ENCODE measurements around the gene ARHGEF7.

ARHGEF7 gene

GRCh38 chr13:111275995-111276618, 161.0 kb downstream of the ARHGEF7 start:
- peak; percentile 4 for DNase-seq (ENCODE audit: low spot score)

DNA sequence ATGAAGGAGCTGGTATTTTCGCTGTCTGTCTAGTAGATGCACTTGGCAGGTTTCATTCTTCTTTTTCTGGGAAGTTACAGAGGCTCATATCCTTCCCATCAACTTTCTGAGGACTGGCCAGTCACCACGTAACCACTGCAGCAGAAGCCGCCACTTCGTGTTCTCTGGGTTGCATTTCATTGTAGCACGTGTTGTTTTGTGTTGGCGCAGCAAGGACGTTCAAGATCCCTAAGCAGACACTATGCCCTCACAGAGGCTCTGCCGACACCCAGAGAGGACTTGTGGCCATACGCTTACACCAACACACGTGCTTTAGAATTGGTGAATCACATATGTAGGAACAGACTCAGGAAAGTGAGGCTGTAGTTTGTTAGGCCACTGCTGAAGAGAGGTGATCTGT, 163.1 kb downstream of the ARHGEF7 start:
- no peak for DNase-seq (ENCODE audit: low spot score)

GRCh38 chr13:111278743-111279652, 163.9 kb downstream of the ARHGEF7 start:
- DNase-seq (ENCODE audit: low spot score), result no peak

DNA sequence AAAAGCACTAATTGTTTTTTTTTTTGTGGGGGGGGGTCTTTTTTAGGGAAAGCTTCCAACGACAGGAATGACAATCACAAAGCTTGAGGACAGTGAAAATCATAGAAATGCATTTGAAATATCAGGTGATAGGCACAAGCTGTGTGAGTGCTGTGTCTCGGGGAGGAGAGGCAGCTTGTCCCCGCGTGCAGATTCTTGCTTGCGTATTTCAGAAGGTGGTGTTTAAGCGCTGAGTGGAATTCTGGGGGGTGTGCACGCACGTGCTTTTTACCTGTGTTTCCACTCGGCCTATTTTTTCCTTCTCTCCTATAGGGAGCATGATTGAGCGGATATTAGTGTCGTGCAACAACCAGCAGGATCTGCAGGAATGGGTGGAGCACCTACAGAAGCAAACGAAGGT, 165.1 kb downstream of the ARHGEF7 start:
- no peak for DNase-seq (ENCODE audit: low spot score)

DNA sequence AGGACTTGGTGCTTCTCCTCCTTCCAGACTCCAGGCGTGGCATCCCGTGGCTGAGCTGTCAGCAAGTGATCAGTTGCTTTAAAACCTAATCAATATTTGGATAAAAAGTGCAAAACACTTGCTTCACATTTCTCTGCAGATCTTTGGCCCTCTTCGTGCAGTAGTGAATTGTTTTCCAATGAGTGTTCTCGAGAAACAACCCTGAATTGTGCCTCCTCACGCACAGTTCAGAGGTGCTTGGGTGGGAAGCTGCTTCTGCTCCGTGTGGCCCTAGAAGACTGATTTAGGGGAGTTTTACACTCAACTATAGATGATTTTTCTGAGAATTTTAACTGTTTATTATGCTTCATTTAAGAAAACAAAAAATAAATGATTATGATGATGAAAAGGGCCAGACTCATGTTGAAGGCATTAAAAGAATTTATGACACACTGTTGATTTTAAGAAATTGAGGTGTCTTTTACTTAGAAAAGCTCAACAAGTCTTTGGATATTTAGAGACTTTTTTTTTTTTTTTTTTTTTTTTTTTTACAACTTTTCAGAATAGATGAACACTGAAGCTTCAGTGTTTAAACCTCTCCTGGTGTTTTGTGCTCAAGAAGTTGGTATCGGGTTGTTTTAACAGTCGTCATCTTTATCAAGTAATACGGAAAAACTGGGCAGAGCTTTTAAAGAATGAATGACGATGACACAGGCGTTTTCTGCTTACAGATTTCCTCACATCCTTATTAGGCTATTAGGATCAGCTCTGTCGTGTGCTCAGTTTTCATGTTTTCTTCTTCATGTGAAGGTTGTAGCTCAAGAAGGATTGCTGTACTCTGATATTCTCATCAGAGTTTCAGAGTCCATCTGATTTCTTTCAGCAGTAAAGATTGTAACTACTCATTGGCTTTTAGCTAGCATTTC, 165.8 kb downstream of the ARHGEF7 start:
- DNase-seq (ENCODE audit: low spot score), result no peak

DNA sequence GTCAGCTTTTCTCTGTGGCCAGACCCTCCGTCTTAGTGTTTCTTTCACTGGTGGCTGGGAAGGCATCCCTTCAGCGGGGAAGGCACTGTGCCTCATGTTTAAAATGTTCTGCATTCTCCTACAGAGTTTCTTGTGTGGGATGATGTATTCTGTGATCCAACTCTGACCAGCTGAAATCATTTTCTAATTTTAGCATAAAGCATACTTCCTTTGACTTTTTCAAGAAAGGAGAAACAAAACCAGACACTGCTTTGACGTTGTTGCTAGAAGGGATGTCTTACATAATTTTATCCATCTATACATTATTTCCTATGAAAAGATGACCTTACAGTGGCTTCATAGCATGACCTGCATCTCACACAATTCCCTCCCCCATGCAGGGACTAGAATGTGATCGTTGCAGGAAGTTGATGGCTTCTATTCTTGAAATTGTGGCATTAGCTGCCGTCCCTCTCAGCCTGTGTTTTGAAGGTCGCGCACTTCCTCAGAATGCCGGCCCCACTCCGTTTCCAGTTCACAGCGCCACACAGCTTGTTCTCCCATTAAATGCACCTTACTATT, 166.7 kb downstream of the ARHGEF7 start:
- no peak for DNase-seq (ENCODE audit: low spot score)

GRCh38 chr13:111282425-111282824, 167.3 kb downstream of the ARHGEF7 start:
- no peak for DNase-seq (ENCODE audit: low spot score)

GRCh38 chr13:111282997-111283396, 167.9 kb downstream of the ARHGEF7 start:
- no peak for DNase-seq (ENCODE audit: low spot score)

DNA sequence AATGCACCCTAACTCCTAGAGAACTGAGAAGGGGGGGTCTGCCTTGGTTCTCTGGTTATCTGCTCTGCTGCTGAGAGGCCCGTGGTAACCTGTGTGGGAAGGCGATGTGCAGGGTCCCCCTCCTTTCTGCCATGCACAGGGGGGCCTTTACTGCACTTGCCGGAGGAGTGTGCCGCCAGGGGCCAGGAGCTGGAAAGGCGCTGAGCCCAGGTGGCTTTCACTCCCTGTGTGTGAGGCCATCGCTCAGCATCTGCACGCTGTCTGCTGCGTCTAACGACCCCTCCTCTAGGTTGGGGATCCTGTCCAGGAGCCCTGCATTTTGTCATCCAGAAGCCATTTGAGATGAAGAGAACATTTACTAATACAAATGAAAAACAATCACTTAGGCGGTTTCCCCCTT, 168.3 kb downstream of the ARHGEF7 start:
- DNase-seq (ENCODE audit: low spot score), result no peak

DNA sequence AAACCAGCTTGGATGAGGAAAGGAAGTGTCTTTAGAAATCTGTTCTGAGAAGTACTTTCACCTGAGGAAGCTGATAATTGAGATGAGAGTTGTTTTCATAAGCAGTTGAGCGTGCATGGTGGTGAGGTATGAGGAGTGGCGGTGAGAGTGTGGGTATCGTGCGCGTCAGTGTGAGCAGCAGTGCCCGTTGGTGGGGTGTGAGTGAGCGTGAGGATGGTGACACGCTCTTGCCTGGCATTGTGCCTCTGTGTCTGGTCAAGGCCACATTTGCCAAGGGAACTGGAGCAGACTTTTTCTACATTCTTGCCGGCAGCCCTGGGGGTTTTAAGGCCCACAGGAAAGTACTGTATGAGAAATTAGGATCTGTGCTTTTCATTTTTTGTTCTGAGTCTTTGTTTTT, 168.9 kb downstream of the ARHGEF7 start:
- no peak for DNase-seq (ENCODE audit: low spot score)

- DNase-seq (ENCODE audit: low spot score), result no peak
Observed at GRCh38 chr13:111284565-111284964, 169.5 kb downstream of the ARHGEF7 start.

DNA sequence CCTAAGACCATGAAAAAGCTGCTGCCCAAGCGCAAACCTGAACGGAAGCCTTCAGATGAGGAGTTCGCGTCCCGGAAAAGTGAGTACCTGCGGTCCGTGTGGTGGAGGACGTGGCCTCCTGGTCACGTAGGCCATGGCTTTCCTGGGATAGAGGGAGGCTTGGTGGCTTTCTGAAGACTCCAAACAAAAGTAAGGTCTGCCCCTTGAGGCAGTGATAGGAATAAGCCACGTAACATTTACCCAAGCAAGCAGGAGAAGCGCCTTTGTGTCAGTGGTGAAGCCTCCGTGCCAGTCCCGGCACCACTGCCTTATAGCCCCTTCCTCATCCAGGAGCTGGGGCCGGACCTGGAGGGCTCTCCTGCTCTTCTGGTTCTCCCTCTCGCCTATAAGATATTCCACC, 171.1 kb downstream of the ARHGEF7 start:
- DNase-seq (ENCODE audit: low spot score), result no peak

GRCh38 chr13:111286749-111287148, 171.6 kb downstream of the ARHGEF7 start:
- no peak for DNase-seq (ENCODE audit: low spot score)

GRCh38 chr13:111287201-111287600, 172.1 kb downstream of the ARHGEF7 start:
- no peak for DNase-seq (ENCODE audit: low spot score)

- DNase-seq (ENCODE audit: low spot score), result no peak
Observed at GRCh38 chr13:111288276-111288675, 173.2 kb downstream of the ARHGEF7 start.

GRCh38 chr13:111289251-111289650, 174.1 kb downstream of the ARHGEF7 start:
- DNase-seq (ENCODE audit: low spot score), result no peak

- no peak for DNase-seq (ENCODE audit: low spot score)
Observed at GRCh38 chr13:111291908-111292307, 176.8 kb downstream of the ARHGEF7 start.

- no peak for DNase-seq (ENCODE audit: low spot score)
Observed at GRCh38 chr13:111292710-111293485, 177.8 kb downstream of the ARHGEF7 start.

- DNase-seq (ENCODE audit: low spot score), result no peak
Observed at GRCh38 chr13:111295886-111296285, 180.8 kb downstream of the ARHGEF7 start.

- no peak for DNase-seq (ENCODE audit: low spot score)
Observed at GRCh38 chr13:111296417-111296816, 181.3 kb downstream of the ARHGEF7 start.

DNA sequence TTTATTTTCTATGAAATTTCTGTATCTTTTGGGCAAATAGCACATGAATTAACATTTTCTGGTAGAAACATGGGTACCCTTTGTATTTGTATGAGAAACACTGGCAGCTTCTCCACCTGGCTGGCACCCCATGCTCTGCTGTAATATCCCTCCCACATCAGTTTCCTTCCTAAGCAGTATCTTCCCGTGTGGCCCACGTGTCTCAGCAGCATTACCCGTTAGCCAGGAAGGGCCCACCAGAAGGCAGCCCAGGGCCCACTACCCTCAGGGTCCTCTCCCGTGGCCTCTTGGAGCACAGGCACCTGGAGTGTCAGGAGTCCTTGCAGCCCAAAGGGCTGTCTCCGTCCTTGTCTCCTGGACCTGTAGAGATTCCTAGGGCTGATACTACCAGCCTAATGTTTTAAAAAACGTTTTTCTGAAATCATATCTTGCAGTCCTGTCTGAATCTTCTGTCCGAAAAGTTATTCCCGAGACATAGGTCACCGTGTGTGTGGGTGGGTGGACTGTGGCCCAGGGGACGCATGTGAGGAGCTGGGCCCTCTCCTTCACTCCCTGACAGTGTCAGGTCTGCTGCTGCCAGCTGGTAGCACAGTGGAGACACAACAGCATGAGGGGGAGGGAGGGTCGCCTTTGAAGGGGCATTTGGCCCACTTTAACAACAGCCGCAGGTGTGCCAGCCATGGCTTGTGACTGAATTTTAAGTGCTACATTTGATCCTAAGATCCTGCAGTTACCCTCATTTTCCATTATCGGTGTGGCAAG, 183.3 kb downstream of the ARHGEF7 start:
- no peak for DNase-seq (ENCODE audit: low spot score)

Data from kidney tubule cell (primary cell).